Liver (tissue), 9 donors: ENCODE data around the gene ACSL3. TPM values are rescaled to one million over a fixed set of nuclear protein-coding genes. Genes with fewer than 3 reads are reported as not detected.

ENCODE experiments used
- DNase-seq: peaks from one replicate; pipeline ENCODE4 v3.0.0-alpha.2; 2017; ENCODE audit warnings: low spot score
- H3K27ac ChIP-seq, 2 donors: one replicate each; pipeline ENCODE4 v1.7.0; 2013; ENCODE audit warnings: inconsistent platforms in 2 of 2, low read length in 2 of 2, control low read depth in 1 of 2, low read depth in 1 of 2, mild to moderate bottlenecking in 1 of 2
- H3K27me3 ChIP-seq, 4 donors: one replicate each; pipeline versions ENCODE4 v1.6.1 to v1.7.0; 2013; ENCODE audit warnings: low read length in 3 of 4, inconsistent platforms in 1 of 4, mild to moderate bottlenecking in 1 of 4, moderate library complexity in 1 of 4; ENCODE audit not compliant: control insufficient read depth in 4 of 4, insufficient read depth in 4 of 4
- H3K36me3 ChIP-seq, 4 donors: one replicate each; pipeline versions ENCODE4 v1.6.1 to v1.7.0; 2013; ENCODE audit warnings: low read length in 3 of 4, mild to moderate bottlenecking in 3 of 4, low read depth in 1 of 4, moderate library complexity in 1 of 4; ENCODE audit not compliant: control insufficient read depth in 4 of 4, insufficient read depth in 3 of 4
- H3K4me1 ChIP-seq, 4 donors: one replicate each; pipeline versions ENCODE4 v1.6.1 to v1.7.0; 2013; ENCODE audit warnings: low read length in 3 of 4, mild to moderate bottlenecking in 3 of 4, moderate library complexity in 1 of 4; ENCODE audit not compliant: control insufficient read depth in 4 of 4, insufficient read depth in 4 of 4
- H3K4me3 ChIP-seq, 3 donors: one replicate each; pipeline versions ENCODE4 v1.6.1 to v1.7.0; 2013; ENCODE audit warnings: low read length in 3 of 3, control low read depth in 1 of 3, low read depth in 1 of 3, mild to moderate bottlenecking in 1 of 3
- H3K9ac ChIP-seq, 2 donors: one replicate each; pipeline ENCODE4 v1.7.0; 2013; ENCODE audit warnings: low read length in 2 of 2, mild to moderate bottlenecking in 2 of 2, moderate library complexity in 2 of 2, control low read depth in 1 of 2, low read depth in 1 of 2
- H3K9me3 ChIP-seq, 4 donors: one replicate each; pipeline versions ENCODE4 v1.6.1 to v1.7.0; 2013; ENCODE audit warnings: low read length in 3 of 4; ENCODE audit not compliant: control insufficient read depth in 4 of 4
- CTCF ChIP-seq: fragments of 150-350 bp; IDR thresholded peaks from 2 replicates; pipeline ENCODE4 v1.5.1; 2017; ENCODE audit warnings: improper control_type of control experiment, low read depth, low read length; ENCODE audit not compliant: missing input control
- EGR1 ChIP-seq, 2 donors: IDR thresholded peaks; 2 replicates each; pipeline ENCODE4 v1.6.1; 2016 to 2018; ENCODE audit warnings: antibody characterized with exemption in 2 of 2, low read depth in 2 of 2
- FOXA1 ChIP-seq: IDR thresholded peaks from 2 replicates; pipeline ENCODE4 v1.6.1; 2016; ENCODE audit warnings: antibody characterized with exemption
- FOXA2 ChIP-seq: IDR thresholded peaks from 2 replicates; pipeline ENCODE4 v1.6.1; 2016; ENCODE audit warnings: antibody characterized with exemption
- GABPA ChIP-seq, 2 donors: IDR thresholded peaks in 1 of 2; conservative IDR thresholded peaks in 1 of 2; 2 replicates each; pipeline ENCODE4 v1.6.1; 2016; ENCODE audit warnings: antibody characterized with exemption in 2 of 2, mild to moderate bottlenecking in 1 of 2, moderate library complexity in 1 of 2
- HNF4A ChIP-seq, 2 donors: conservative IDR thresholded peaks; 2 replicates each; pipeline ENCODE4 v1.6.1; 2016; ENCODE audit warnings: antibody characterized with exemption in 2 of 2, mild to moderate bottlenecking in 2 of 2
- HNF4G ChIP-seq: IDR thresholded peaks from 2 replicates; pipeline ENCODE4 v1.6.1; 2016; ENCODE audit warnings: antibody characterized with exemption
- JUND ChIP-seq, 2 donors: IDR thresholded peaks; 2 replicates each; pipeline ENCODE4 v1.6.1; 2016; ENCODE audit warnings: antibody characterized with exemption in 2 of 2
- NR2F2 ChIP-seq: IDR thresholded peaks from 2 replicates; pipeline ENCODE4 v1.6.1; 2016; ENCODE audit warnings: antibody characterized with exemption
- RAD21 ChIP-seq, 2 donors: IDR thresholded peaks; 2 replicates each; pipeline ENCODE4 v1.6.1; 2016; ENCODE audit warnings: antibody characterized with exemption in 2 of 2, mild to moderate bottlenecking in 2 of 2
- RXRA ChIP-seq, 2 donors: IDR thresholded peaks; 2 replicates each; pipeline ENCODE4 v1.6.1; 2017 to 2018; ENCODE audit warnings: antibody characterized with exemption in 2 of 2, mild to moderate bottlenecking in 1 of 2
- SP1 ChIP-seq: IDR thresholded peaks from 2 replicates; pipeline ENCODE4 v1.6.1; 2018; ENCODE audit warnings: antibody characterized with exemption, mild to moderate bottlenecking
- TAF1 ChIP-seq: conservative IDR thresholded peaks from 2 replicates; pipeline ENCODE4 v1.6.1; 2016; ENCODE audit warnings: antibody characterized with exemption, mild to moderate bottlenecking
- YY1 ChIP-seq: IDR thresholded peaks from 2 replicates; pipeline ENCODE4 v1.6.1; 2016; ENCODE audit warnings: antibody characterized with exemption, mild to moderate bottlenecking
- ZBTB33 ChIP-seq: IDR thresholded peaks from 2 replicates; pipeline ENCODE4 v1.6.1; 2016; ENCODE audit warnings: antibody characterized with exemption
- WGBS: extraction: QIAGEN DNeasy Blood & Tissue Kit; methylation state at CpG from one replicate; pipeline ENCODE4 v1.1.7; 2013; 5-methylcytosine and 5-hydroxymethylcytosine counted together
- polyA plus RNA-seq, 2 donors: library from polyadenylated mRNA; stranded (reverse) in 1 of 2; unstranded in 1 of 2; fragments of 200-250 nt in 1 of 2; fragments of >200 nt in 1 of 2; fragmentation: Nextera tagmentation in 1 of 2; extraction: Ambion mirVana in 1 of 2; gene quantifications; one replicate each; pipeline versions ENCODE4 v1.2.1 to v1.2.3, GENCODE V29; 2013 to 2015
- total RNA-seq, 2 donors: library from RNA; depleted of rRNA; stranded (reverse); fragments of >200 nt; gene quantifications; one replicate each; pipeline ENCODE4 v1.2.3, GENCODE V29; 2014
- TF ChIP-seq, protein P1 (sequence below): IDR thresholded peaks from 2 replicates; pipeline ENCODE4 v1.6.1; 2016; ENCODE audit warnings: antibody characterized with exemption, mild to moderate bottlenecking
- TF ChIP-seq, protein P2 (sequence below): IDR thresholded peaks from 2 replicates; pipeline ENCODE4 v1.6.1; 2016; ENCODE audit warnings: antibody characterized with exemption
- TF ChIP-seq, protein P3 (sequence below): IDR thresholded peaks from 2 replicates; pipeline ENCODE4 v1.6.1; 2016; ENCODE audit warnings: antibody characterized with exemption
- donor health status: healthy.
- donor health status: healthy.
- donor health status: healthy.
- donor health status: healthy.
- donor health status: healthy.

The ACSL3 gene
- total and polyA plus RNA-seq, 4 donors, result 22.2 to 66.6 (median 43.3) TPM

DNA sequence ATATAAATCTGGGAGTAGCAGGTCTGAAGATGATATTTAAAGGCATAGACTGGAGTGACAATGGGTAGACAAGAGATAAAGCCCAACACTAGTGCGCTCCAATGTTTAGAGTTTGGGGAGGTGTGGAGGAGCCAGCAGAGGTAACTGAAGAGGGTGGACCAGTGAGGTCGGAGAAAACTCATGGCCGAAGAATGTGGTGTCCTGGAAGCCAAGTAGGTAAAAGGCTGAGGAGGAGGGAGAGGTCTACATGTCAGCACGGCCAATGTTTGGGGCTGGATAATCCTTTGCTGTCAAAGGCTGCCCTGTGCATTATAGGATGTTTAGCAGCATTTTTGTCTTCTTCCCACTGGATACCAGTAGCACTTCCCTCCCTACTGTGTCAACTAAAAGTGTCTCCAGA, 112.4 kb downstream of the ACSL3 start (continued):
- TF ChIP-seq, protein P1, sequence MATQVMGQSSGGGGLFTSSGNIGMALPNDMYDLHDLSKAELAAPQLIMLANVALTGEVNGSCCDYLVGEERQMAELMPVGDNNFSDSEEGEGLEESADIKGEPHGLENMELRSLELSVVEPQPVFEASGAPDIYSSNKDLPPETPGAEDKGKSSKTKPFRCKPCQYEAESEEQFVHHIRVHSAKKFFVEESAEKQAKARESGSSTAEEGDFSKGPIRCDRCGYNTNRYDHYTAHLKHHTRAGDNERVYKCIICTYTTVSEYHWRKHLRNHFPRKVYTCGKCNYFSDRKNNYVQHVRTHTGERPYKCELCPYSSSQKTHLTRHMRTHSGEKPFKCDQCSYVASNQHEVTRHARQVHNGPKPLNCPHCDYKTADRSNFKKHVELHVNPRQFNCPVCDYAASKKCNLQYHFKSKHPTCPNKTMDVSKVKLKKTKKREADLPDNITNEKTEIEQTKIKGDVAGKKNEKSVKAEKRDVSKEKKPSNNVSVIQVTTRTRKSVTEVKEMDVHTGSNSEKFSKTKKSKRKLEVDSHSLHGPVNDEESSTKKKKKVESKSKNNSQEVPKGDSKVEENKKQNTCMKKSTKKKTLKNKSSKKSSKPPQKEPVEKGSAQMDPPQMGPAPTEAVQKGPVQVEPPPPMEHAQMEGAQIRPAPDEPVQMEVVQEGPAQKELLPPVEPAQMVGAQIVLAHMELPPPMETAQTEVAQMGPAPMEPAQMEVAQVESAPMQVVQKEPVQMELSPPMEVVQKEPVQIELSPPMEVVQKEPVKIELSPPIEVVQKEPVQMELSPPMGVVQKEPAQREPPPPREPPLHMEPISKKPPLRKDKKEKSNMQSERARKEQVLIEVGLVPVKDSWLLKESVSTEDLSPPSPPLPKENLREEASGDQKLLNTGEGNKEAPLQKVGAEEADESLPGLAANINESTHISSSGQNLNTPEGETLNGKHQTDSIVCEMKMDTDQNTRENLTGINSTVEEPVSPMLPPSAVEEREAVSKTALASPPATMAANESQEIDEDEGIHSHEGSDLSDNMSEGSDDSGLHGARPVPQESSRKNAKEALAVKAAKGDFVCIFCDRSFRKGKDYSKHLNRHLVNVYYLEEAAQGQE, result no peak
- no peak for TF ChIP-seq RAD21 (IDR thresholded peaks at IDR 0.05)
- no peak for TF ChIP-seq HNF4G
- TF ChIP-seq FOXA2, result no peak
- TF ChIP-seq, protein P2, sequence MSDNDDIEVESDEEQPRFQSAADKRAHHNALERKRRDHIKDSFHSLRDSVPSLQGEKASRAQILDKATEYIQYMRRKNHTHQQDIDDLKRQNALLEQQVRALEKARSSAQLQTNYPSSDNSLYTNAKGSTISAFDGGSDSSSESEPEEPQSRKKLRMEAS, result no peak
- TF ChIP-seq HNF4A (conservative IDR thresholded peaks at IDR 0.05), result no peak

DNA sequence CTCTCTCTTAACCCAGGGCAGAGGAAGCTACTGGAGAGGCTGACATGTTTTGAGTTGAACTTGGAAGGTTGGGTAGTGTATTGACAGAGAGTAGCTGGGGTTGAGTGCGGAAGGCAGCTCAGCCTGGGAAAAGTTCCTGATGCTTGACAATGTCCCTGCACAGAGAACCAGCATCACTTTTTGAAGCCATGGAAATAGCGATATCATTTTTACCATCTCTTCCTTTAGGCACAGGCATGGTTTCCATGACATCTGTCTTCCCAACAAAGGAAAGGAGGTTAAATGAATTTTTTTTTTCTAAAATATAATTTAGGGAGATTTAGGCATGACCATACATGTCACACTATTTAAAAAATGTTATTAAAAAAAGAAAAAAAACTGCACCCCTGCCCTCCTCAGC, 112.9 kb downstream of the ACSL3 start:
- Histone ChIP-seq H3K27me3 (peaks cover 0 to 5% (median 1%) of the 10 kb centered on the region in 4 donors), H3K36me3 (no peaks in the 10 kb centered on the region), H3K9me3 (no peaks in the 10 kb centered on the region), H3K4me1 (no peaks in the 10 kb centered on the region), H3K27ac (no peak overlapping the region), H3K4me3 (no peak overlapping the region), H3K9ac (no peak overlapping the region)
- no peak for TF ChIP-seq RAD21 (IDR thresholded peaks at IDR 0.05)
- no peak for DNase-seq
- 85% methylated on average over 2 of the region's 2 CpGs for WGBS

- Histone ChIP-seq H3K27ac (no peak overlapping the region), H3K27me3 (peaks cover 0 to 5% (median 2%) of the 10 kb centered on the region in 4 donors), H3K9ac (no peak overlapping the region), H3K4me1 (no peaks in the 10 kb centered on the region), H3K4me3 (no peak overlapping the region), H3K9me3 (no peaks in the 10 kb centered on the region), H3K36me3 (no peaks in the 10 kb centered on the region)
- TF ChIP-seq RAD21 (IDR thresholded peaks at IDR 0.05), result no peak
- no peak for TF ChIP-seq SP1
- TF ChIP-seq, protein P3, sequence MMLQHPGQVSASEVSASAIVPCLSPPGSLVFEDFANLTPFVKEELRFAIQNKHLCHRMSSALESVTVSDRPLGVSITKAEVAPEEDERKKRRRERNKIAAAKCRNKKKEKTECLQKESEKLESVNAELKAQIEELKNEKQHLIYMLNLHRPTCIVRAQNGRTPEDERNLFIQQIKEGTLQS, result no peak
- TF ChIP-seq YY1, result no peak
- no peak for TF ChIP-seq TAF1
- no peak for TF ChIP-seq FOXA2
- no peak for TF ChIP-seq HNF4G
- TF ChIP-seq RXRA (IDR thresholded peaks at IDR 0.05), result no peak
- TF ChIP-seq FOXA1, result no peak
- no peak for TF ChIP-seq EGR1 (IDR thresholded peaks at IDR 0.05; ENCODE audit: low read depth in 2 of 2)
- TF ChIP-seq GABPA (IDR thresholded peaks at IDR 0.05 in 1 of 2, conservative IDR thresholded peaks at IDR 0.05 in 1 of 2), result no peak
- TF ChIP-seq HNF4A (conservative IDR thresholded peaks at IDR 0.05), result no peak
- TF ChIP-seq CTCF, result no peak
- TF ChIP-seq, protein P2, result no peak
- TF ChIP-seq, protein P1, result no peak
- no peak for TF ChIP-seq ZBTB33
- TF ChIP-seq JUND (IDR thresholded peaks at IDR 0.05), result no peak
- no peak for TF ChIP-seq NR2F2
- WGBS, result 71% methylated on average over 3 of the region's 3 CpGs
- no peak for DNase-seq
Measured at GRCh38 chr2:222976521-222977061, 115.8 kb downstream of the ACSL3 start.
